Adrenal gland (tissue), 12 donors: ENCODE measurements around the gene CDADC1. TPM values are rescaled to one million over a fixed set of nuclear protein-coding genes. Genes with fewer than 3 reads are reported as not detected.

Experiments
- DNase-seq, 7 donors: peaks; one replicate each; pipeline ENCODE4 v3.0.0-alpha.2; 2019 to 2020
- H3K27ac ChIP-seq, 5 donors: fragments of 200-600 bp; sonication (generic) in 4 of 5; 1 replicate in 3 of 5; 2 replicates in 2 of 5; pipeline versions ENCODE4 v1.5.1 to v1.8.0; 2016 to 2020; ENCODE audit warnings: mild to moderate bottlenecking in 1 of 5
- H3K27me3 ChIP-seq: fragments of 200-600 bp; 2 replicates; pipeline ENCODE4 v1.8.0; 2021
- H3K36me3 ChIP-seq, 2 donors: fragments of 200-600 bp; replicated peaks in 1 of 2; 1 replicate in 1 of 2; 2 replicates in 1 of 2; pipeline versions ENCODE4 v1.5.1 to v1.8.0; 2018 to 2022
- H3K4me1 ChIP-seq, 2 donors: fragments of 200-600 bp; replicated peaks in 1 of 2; 1 replicate in 1 of 2; 2 replicates in 1 of 2; pipeline versions ENCODE4 v1.5.1 to v1.8.0; 2018 to 2021
- H3K4me3 ChIP-seq, 4 donors: fragments of 200-600 bp; sonication (generic) in 3 of 4; one replicate each; pipeline ENCODE4 v1.5.1; 2016 to 2018
- H3K9me3 ChIP-seq, 3 donors: fragments of 200-600 bp; sonication (generic) in 1 of 3; replicated peaks in 1 of 3; 1 replicate in 2 of 3; 2 replicates in 1 of 3; pipeline versions ENCODE4 v1.5.1 to v1.8.0; 2016 to 2021
- CTCF ChIP-seq, 6 experiments: fragments of 450-650 bp in 4 of 6; fragments of 200-600 bp in 2 of 6; sonication (generic) in 1 of 6; IDR thresholded peaks; 1 replicate in 5 of 6; 2 replicates in 1 of 6; pipeline versions ENCODE4 v1.5.1 to v1.8.0; 2016 to 2021; ENCODE audit warnings: antibody characterized with exemption in 6 of 6, mild to moderate bottlenecking in 2 of 6, moderate library complexity in 1 of 6
- POLR2A ChIP-seq, 2 donors: fragments of 450-650 bp; IDR thresholded peaks; one replicate each; pipeline ENCODE4 v1.6.1; 2017; ENCODE audit warnings: antibody characterized with exemption in 2 of 2, mild to moderate bottlenecking in 2 of 2, moderate library complexity in 1 of 2
- WGBS, 4 donors: extraction: QIAGEN DNeasy Blood & Tissue Kit in 2 of 4; methylation state at CpG; one replicate each; pipeline versions ENCODE4 v1.1.5 to v1.1.7; 2013 to 2017; 5-methylcytosine and 5-hydroxymethylcytosine counted together
- intact Hi-C, 2 donors: fragments of 100-400 bp; cut with DNase I; formaldehyde crosslinking; loops; one replicate each; pipeline versions ENCODE4 v1.14.1 to v1.15.0; 2022 to 2023
- polyA plus RNA-seq, 3 donors: library from polyadenylated mRNA; stranded (reverse); fragments of 200-250 nt in 2 of 3; fragments of 350-450 nt in 1 of 3; fragmentation: Illumina TruSeq in 1 of 3; extraction: RNeasy Lipid Tissue Mini Kit (QIAGEN cat#74804) in 1 of 3; gene quantifications; one replicate each; pipeline ENCODE4 v1.2.3, GENCODE V29; 2013 to 2014
- total RNA-seq, 9 donors: library from RNA; depleted of rRNA in 4 of 9; stranded (reverse); fragments of >200 nt in 4 of 9; fragments of 120-200 nt in 1 of 9; fragmentation: NEBNext Ultra II Directional in 1 of 9; extraction: Animal tissue kit (Norgen Biotek cat#: 25700) in 1 of 9; gene quantifications; one replicate each; pipeline versions ENCODE4 v1.1.0 to v1.2.4, GENCODE V29; 2013 to 2023
- donor health status: healthy with polysubstance abuse.
- donor health status: Bipolar disorder and iron deficiency.
- donor health status: DM: yes; HTN: yes; CAD: no.
- donor health status: DM: no; HTN: no; CAD: no.
- donor health status: DM: no; HTN: no; CAD: no.
- donor health status: DM: yes; HTN: yes; CAD: no.

CDADC1 gene
- total and polyA plus RNA-seq, 12 donors, result 4.4 to 25.4 (median 15.1) TPM

- H3K27ac ChIP-seq, result no peak overlapping the region
- H3K36me3 ChIP-seq, result no peaks in the 10 kb centered on the region
- WGBS, 4 donors, result 89 to 97% (median 90%) methylated on average over 4 of the region's 4 CpGs
- no peaks in the 10 kb centered on the region for H3K9me3 ChIP-seq
- no peak overlapping the region for H3K4me3 ChIP-seq
- DNase-seq, result no peak
- H3K27me3 ChIP-seq, result no peaks in the 10 kb centered on the region
- no peaks in the 10 kb centered on the region for H3K4me1 ChIP-seq
- intact Hi-C loops, result no loop called here
- TF ChIP-seq CTCF (IDR thresholded peaks at IDR 0.05), result no peak
- no peak for TF ChIP-seq POLR2A (IDR thresholded peaks at IDR 0.05)
Measured at GRCh38 chr13:49336655-49337054, 88.9 kb downstream of the CDADC1 start.

GRCh38 chr13:49340161-49340560, 92.4 kb downstream of the CDADC1 start:
- intact Hi-C loops, result no loop called here
- no peaks in the 10 kb centered on the region for H3K27me3 ChIP-seq
- no peaks in the 10 kb centered on the region for H3K9me3 ChIP-seq
- H3K4me1 ChIP-seq, result no peaks in the 10 kb centered on the region
- DNase-seq, result no peak
- H3K27ac ChIP-seq, result no peak overlapping the region
- TF ChIP-seq CTCF (IDR thresholded peaks at IDR 0.05), result no peak
- no peak for TF ChIP-seq POLR2A (IDR thresholded peaks at IDR 0.05)
- no peak overlapping the region for H3K4me3 ChIP-seq
- peaks cover 0 to 3% of the 10 kb centered on the region in 2 donors for H3K36me3 ChIP-seq
- 88 to 97% (median 96%) methylated on average over 10 of the region's 10 CpGs for WGBS, 4 donors

- intact Hi-C loops, result no loop called here
- no peak overlapping the region for H3K4me3 ChIP-seq
- 94 to 96% (median 95%) methylated on average over 3 of the region's 3 CpGs for WGBS, 4 donors
- H3K27me3 ChIP-seq, result no peaks in the 10 kb centered on the region
- no peak for DNase-seq
- H3K4me1 ChIP-seq, result peaks cover 3 to 4% of the 10 kb centered on the region in 2 donors
- TF ChIP-seq POLR2A (IDR thresholded peaks at IDR 0.05) (no peak), CTCF (IDR thresholded peaks at IDR 0.05) (no peak)
- peaks cover 0 to 3% of the 10 kb centered on the region in 2 donors for H3K36me3 ChIP-seq
- H3K9me3 ChIP-seq, result no peaks in the 10 kb centered on the region
- H3K27ac ChIP-seq, result no peak overlapping the region
Measured at GRCh38 chr13:49341517-49341916, 93.8 kb downstream of the CDADC1 start.

- Histone ChIP-seq H3K27me3 (no peaks in the 10 kb centered on the region), H3K27ac (no peak overlapping the region), H3K4me3 (no peak overlapping the region), H3K36me3 (peaks cover 0 to 3% of the 10 kb centered on the region in 2 donors), H3K4me1 (peaks cover 3 to 8% of the 10 kb centered on the region in 2 donors), H3K9me3 (no peaks in the 10 kb centered on the region)
- DNase-seq, result no peak
- intact Hi-C loops, result no loop called here
- no peak for TF ChIP-seq CTCF (IDR thresholded peaks at IDR 0.05)
Measured at GRCh38 chr13:49341941-49342340, 94.2 kb downstream of the CDADC1 start.
